ENCODE results near the gene EGF. TPM values are rescaled to one million over a fixed set of nuclear protein-coding genes. Genes with fewer than 3 reads are reported as not detected.

EGF gene
- total and polyA plus RNA-seq, 11 donors, result 1.3 to 15.0 (median 8.8) TPM

GRCh38 chr4:109967798-109968520 lies 55.3 kb downstream of the EGF start:
- Histone ChIP-seq H3K4me3 (no peak overlapping the region), H3K9me3 (no peaks in the 10 kb centered on the region), H3K4me1 (peaks cover 0 to 10% (median 0%) of the 10 kb centered on the region in 12 donors), H3K27me3 (no peaks in the 10 kb centered on the region), H3K27ac (no peak overlapping the region), H3K36me3 (no peaks in the 10 kb centered on the region)
- DNase-seq, result no peak
- no peak for TF ChIP-seq POLR2A (IDR thresholded peaks at IDR 0.05)
- no peak for TF ChIP-seq CTCF (IDR thresholded peaks at IDR 0.05)
- WGBS, 4 donors, result 90 to 97% (median 94%) methylated on average over 5 of the region's 5 CpGs
- no peak for ATAC-seq
- intact Hi-C loops (cut with DNase I), result no loop called here

- Histone ChIP-seq H3K27me3 (no peaks in the 10 kb centered on the region), H3K4me3 (no peak overlapping the region), H3K4me1 (peaks cover 0 to 10% (median 0%) of the 10 kb centered on the region in 12 donors), H3K36me3 (no peaks in the 10 kb centered on the region), H3K9me3 (no peaks in the 10 kb centered on the region), H3K27ac (no peak overlapping the region)
- intact Hi-C loops (cut with DNase I), result no loop called here
- ATAC-seq (no peak), DNase-seq (no peak)
- no peak for TF ChIP-seq CTCF (IDR thresholded peaks at IDR 0.05)
- no peak for TF ChIP-seq POLR2A (IDR thresholded peaks at IDR 0.05)
- 62 to 73% (median 71%) methylated on average over 3 of the region's 3 CpGs for WGBS, 4 donors
These were observed 56.4 kb downstream of the EGF start for GRCh38 chr4:109969087-109969486.

GRCh38 chr4:109969919-109970318 lies 57.2 kb downstream of the EGF start:
- no peaks in the 10 kb centered on the region for H3K27me3 ChIP-seq
- H3K36me3 ChIP-seq, result no peaks in the 10 kb centered on the region
- peak in 1 of 4 donors; percentile 80 for ATAC-seq
- no peaks in the 10 kb centered on the region for H3K9me3 ChIP-seq
- WGBS, 4 donors, result 40 to 47% (median 43%) methylated on average over 6 of the region's 6 CpGs
- no peak for DNase-seq
- no peak overlapping the region for H3K4me3 ChIP-seq
- peaks cover 0 to 10% (median 0%) of the 10 kb centered on the region in 12 donors for H3K4me1 ChIP-seq
- intact Hi-C loops (cut with DNase I), result loop anchor here in 5 of 10 donors (10.0 kb wide), 3 partner anchors 135 to 265 kb away; partner anchors contain the start of genes CASP6 (in 5 of the 5) and RRH (in 1 of the 5)
- TF ChIP-seq POLR2A (IDR thresholded peaks at IDR 0.05), result no peak
- no peak for TF ChIP-seq CTCF (IDR thresholded peaks at IDR 0.05)
- no peak overlapping the region for H3K27ac ChIP-seq

- DNase-seq, result no peak
- Histone ChIP-seq H3K9me3 (no peaks in the 10 kb centered on the region), H3K27me3 (no peaks in the 10 kb centered on the region), H3K27ac (no peak overlapping the region), H3K4me3 (no peak overlapping the region), H3K36me3 (no peaks in the 10 kb centered on the region), H3K4me1 (peaks cover 0 to 10% (median 0%) of the 10 kb centered on the region in 12 donors)
- intact Hi-C loops (cut with DNase I), result loop anchor here in 5 of 10 donors (10.0 kb wide), 3 partner anchors 138 to 268 kb away; partner anchors contain the start of genes CASP6 (in 5 of the 5) and RRH (in 1 of the 5)
- TF ChIP-seq POLR2A (IDR thresholded peaks at IDR 0.05) (no peak), CTCF (IDR thresholded peaks at IDR 0.05) (no peak)
- WGBS, 4 donors, result 58 to 64% (median 62%) methylated on average over 5 of the region's 5 CpGs
- ATAC-seq, result no peak
These were observed 60.3 kb downstream of the EGF start for GRCh38 chr4:109972786-109973528.

Data from heart left ventricle (tissue), 16 donors.